Natural killer cell (primary cell): ENCODE data around the gene CYTH4. TPM values are rescaled to one million over a fixed set of nuclear protein-coding genes. Genes with fewer than 3 reads are reported as not detected.

Experiments
- ATAC-seq, 3 donors: fragments of 150-1000 bp in 2 of 3; fragments of 200-7000 bp in 1 of 3; cut with Tn5 transposase; 1 replicate in 1 of 3; 2 replicates in 2 of 3; pipeline ENCODE4 v1.10.0; 2021; ENCODE audit warnings: mild to moderate bottlenecking in 2 of 3, moderate library complexity in 2 of 3
- DNase-seq, 2 donors: peaks; one replicate each; pipeline versions ENCODE4 v3.0.0 to v3.0.0-alpha.2; 2013 to 2021; ENCODE audit warnings: mixed read lengths in 1 of 2
- H3K27ac ChIP-seq: one replicate; pipeline ENCODE4 v1.5.1; 2013; ENCODE audit warnings: mild to moderate bottlenecking, low read length
- H3K27me3 ChIP-seq: one replicate; pipeline ENCODE4 v1.6.1; 2013; ENCODE audit warnings: low read length; ENCODE audit not compliant: control insufficient read depth, insufficient read depth
- H3K36me3 ChIP-seq: one replicate; pipeline ENCODE4 v1.6.1; 2013; ENCODE audit warnings: low read length; ENCODE audit not compliant: control insufficient read depth, insufficient read depth
- H3K4me1 ChIP-seq: one replicate; pipeline ENCODE4 v1.6.1; 2013; ENCODE audit warnings: low read length; ENCODE audit not compliant: control insufficient read depth, insufficient read depth
- H3K4me3 ChIP-seq: one replicate; pipeline ENCODE4 v1.5.1; 2013; ENCODE audit warnings: low read length
- H3K9me3 ChIP-seq: one replicate; pipeline ENCODE4 v1.6.1; 2013; ENCODE audit warnings: low read length; ENCODE audit not compliant: control insufficient read depth, insufficient read depth
- H3K27ac Mint-ChIP-seq, 2 donors: one replicate each; pipeline ENCODE4 v1.8.0; 2022; ENCODE audit warnings: mild to moderate bottlenecking in 2 of 2, mixed read lengths in 2 of 2, moderate library complexity in 1 of 2
- H3K27me3 Mint-ChIP-seq, 2 donors: one replicate each; pipeline ENCODE4 v1.8.0; 2022; ENCODE audit warnings: low read depth in 2 of 2, mixed read lengths in 2 of 2
- H3K36me3 Mint-ChIP-seq: one replicate; pipeline ENCODE4 v1.8.0; 2022; ENCODE audit warnings: mixed read lengths
- H3K4me1 Mint-ChIP-seq, 2 donors: one replicate each; pipeline ENCODE4 v1.8.0; 2022; ENCODE audit warnings: mixed read lengths in 2 of 2
- H3K4me3 Mint-ChIP-seq: one replicate; pipeline ENCODE4 v1.8.0; 2022; ENCODE audit warnings: mild to moderate bottlenecking, moderate library complexity, mixed read lengths
- H3K9me3 Mint-ChIP-seq, 2 donors: one replicate each; pipeline ENCODE4 v1.8.0; 2022; ENCODE audit warnings: mixed read lengths in 2 of 2
- WGBS: methylation state at CpG from one replicate; pipeline ENCODE4 v1.1.7; 2013; ENCODE audit warnings: missing lambda C conversion rate; ENCODE audit not compliant: insufficient coverage; 5-methylcytosine and 5-hydroxymethylcytosine counted together
- intact Hi-C: fragments of 100-400 bp; cut with micrococcal nuclease; formaldehyde crosslinking; loops from one replicate; pipeline ENCODE4 v1.14.2; 2022
- total RNA-seq, 4 donors: library from RNA; stranded (reverse); fragments of 120-200 nt in 1 of 4; gene quantifications; one replicate each; pipeline versions ENCODE4 v1.2.3 to v1.2.4, GENCODE V29; 2013 to 2022
- TF ChIP-seq, protein P1 (sequence below): fragments of 200-600 bp; IDR thresholded peaks from one replicate; pipeline ENCODE4 v1.8.0; 2022; ENCODE audit warnings: antibody characterized with exemption

The CYTH4 gene
- total RNA-seq, 3 donors from 2014 or later (not counting 1 experiment from before 2014, with no cell fraction given) = 219 to 260 (median 249) TPM

DNA sequence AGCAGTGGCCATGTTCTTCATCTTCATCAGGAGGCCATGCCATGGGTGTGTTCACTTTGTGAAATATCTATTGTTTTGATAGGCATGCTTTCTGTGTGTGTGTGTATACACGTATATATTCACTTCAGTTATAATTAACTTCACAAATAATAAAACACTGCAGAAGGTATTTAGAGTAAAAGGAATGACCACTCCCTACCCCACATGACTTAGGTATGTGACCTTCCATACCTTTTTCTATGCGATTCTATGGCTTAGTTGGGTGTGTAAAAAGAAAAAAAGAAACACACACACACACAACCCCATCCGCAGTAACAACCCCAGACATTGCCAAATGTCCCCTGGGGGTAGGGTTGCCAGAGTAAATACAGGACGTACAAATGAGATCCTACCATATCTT, 72.0 kb downstream of the CYTH4 start:
- Histone ChIP-seq H3K27me3 (no peaks in the 10 kb centered on the region), H3K9me3 (no peaks in the 10 kb centered on the region), H3K4me3 (no peak overlapping the region), H3K4me1 (no peaks in the 10 kb centered on the region), H3K27ac (no peak overlapping the region), H3K36me3 (no peaks in the 10 kb centered on the region)
- no peaks in the 10 kb centered on the region for H3K9me3 Mint-ChIP-seq
- intact Hi-C loops = no loop called here
- ATAC-seq (no peak), DNase-seq (no peak)
- H3K27me3 Mint-ChIP-seq = no peaks in the 10 kb centered on the region
- no peaks in the 10 kb centered on the region for H3K36me3 Mint-ChIP-seq
- H3K4me1 Mint-ChIP-seq = peaks cover 0 to 6% of the 10 kb centered on the region in 2 donors
- no CpG with 5 or more reads among the region's 4 CpGs for WGBS
- TF ChIP-seq, protein P1, sequence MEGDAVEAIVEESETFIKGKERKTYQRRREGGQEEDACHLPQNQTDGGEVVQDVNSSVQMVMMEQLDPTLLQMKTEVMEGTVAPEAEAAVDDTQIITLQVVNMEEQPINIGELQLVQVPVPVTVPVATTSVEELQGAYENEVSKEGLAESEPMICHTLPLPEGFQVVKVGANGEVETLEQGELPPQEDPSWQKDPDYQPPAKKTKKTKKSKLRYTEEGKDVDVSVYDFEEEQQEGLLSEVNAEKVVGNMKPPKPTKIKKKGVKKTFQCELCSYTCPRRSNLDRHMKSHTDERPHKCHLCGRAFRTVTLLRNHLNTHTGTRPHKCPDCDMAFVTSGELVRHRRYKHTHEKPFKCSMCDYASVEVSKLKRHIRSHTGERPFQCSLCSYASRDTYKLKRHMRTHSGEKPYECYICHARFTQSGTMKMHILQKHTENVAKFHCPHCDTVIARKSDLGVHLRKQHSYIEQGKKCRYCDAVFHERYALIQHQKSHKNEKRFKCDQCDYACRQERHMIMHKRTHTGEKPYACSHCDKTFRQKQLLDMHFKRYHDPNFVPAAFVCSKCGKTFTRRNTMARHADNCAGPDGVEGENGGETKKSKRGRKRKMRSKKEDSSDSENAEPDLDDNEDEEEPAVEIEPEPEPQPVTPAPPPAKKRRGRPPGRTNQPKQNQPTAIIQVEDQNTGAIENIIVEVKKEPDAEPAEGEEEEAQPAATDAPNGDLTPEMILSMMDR = no peak
- H3K4me3 Mint-ChIP-seq = no peak overlapping the region
- no peak overlapping the region for H3K27ac Mint-ChIP-seq

DNA sequence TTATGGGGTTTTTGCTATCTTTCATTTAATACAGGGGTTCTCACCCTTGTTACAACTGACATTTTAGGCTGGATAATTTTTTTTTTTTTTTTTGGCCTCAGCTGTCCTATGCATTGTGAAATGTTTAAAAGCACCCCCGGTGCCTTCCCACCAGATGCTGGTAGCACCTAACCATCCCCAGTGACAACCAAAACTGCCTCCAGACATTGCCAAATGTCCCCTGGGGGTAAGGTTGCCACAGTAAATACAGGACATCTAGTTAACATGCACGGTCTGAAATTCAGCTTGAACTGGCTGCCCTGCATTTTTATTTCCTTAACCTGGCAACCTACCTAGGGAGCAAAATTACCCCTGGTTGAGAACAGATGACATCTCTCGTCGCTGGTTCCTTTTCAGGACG, 72.4 kb downstream of the CYTH4 start:
- H3K27ac ChIP-seq = no peak overlapping the region
- ATAC-seq (no peak), DNase-seq (no peak)
- intact Hi-C loops = no loop called here
- Mint-ChIP-seq H3K9me3 (no peaks in the 10 kb centered on the region), H3K4me1 (peaks cover 0 to 6% of the 10 kb centered on the region in 2 donors), H3K27me3 (no peaks in the 10 kb centered on the region), H3K27ac (no peak overlapping the region), H3K4me3 (no peak overlapping the region), H3K36me3 (no peaks in the 10 kb centered on the region)
- H3K4me3 ChIP-seq = no peak overlapping the region
- no peaks in the 10 kb centered on the region for H3K27me3 ChIP-seq
- no peaks in the 10 kb centered on the region for H3K36me3 ChIP-seq
- H3K4me1 ChIP-seq = no peaks in the 10 kb centered on the region
- TF ChIP-seq, protein P1 = no peak
- WGBS = 85% methylated on average over 5 of the region's 5 CpGs
- H3K9me3 ChIP-seq = no peaks in the 10 kb centered on the region

DNA sequence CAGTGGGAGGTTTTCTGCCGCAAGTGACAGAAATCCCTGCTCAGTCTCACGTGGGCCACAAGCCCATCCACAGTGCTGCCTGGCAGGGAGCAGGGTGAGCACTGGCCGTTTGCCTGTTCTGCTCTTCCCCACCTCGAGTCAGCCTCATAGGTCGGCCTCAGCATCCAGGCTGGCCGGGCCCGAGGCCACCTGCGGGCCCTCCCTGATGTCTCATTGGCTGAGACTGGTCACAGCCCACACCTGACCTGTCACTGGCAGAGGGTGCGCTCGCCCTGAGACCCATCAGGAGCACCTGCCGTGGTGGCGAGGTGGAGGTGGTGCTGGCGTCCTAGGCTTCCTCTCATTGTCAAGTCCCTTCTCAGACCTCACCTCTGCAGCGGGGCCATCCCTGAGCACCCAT, 72.9 kb downstream of the CYTH4 start:
- TF ChIP-seq, protein P1 = no peak
- WGBS = 86% methylated on average over 14 of the region's 14 CpGs
- no peaks in the 10 kb centered on the region for H3K36me3 ChIP-seq
- no peaks in the 10 kb centered on the region for H3K27me3 ChIP-seq
- H3K9me3 Mint-ChIP-seq = no peaks in the 10 kb centered on the region
- H3K27ac Mint-ChIP-seq = no peak overlapping the region
- no peaks in the 10 kb centered on the region for H3K9me3 ChIP-seq
- intact Hi-C loops = no loop called here
- DNase-seq = no peak
- H3K4me1 Mint-ChIP-seq = peaks cover 0 to 6% of the 10 kb centered on the region in 2 donors
- H3K4me1 ChIP-seq = no peaks in the 10 kb centered on the region
- H3K27me3 Mint-ChIP-seq = no peaks in the 10 kb centered on the region
- H3K4me3 Mint-ChIP-seq = no peak overlapping the region
- no peak for ATAC-seq
- no peak overlapping the region for H3K4me3 ChIP-seq
- H3K36me3 Mint-ChIP-seq = no peaks in the 10 kb centered on the region
- no peak overlapping the region for H3K27ac ChIP-seq

DNA sequence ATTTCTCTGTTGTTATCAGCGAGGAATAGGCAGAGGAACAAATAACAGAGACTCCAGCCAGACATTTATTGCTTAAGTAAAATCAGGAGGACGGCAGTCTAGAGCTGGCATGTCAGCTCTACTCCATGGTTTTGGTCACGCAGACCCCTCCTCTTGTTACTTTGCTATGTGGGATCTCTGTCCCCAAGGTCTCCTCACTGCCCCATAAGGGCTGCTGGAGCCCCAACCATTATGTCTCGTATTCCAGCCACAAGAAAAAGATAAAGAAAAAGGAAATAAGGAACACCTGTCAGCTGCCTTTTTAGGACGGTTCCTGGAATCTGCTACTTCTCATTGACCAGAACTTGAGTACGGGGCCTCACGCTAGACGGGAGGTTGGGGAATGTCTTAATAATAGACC, 74.6 kb downstream of the CYTH4 start:
- Mint-ChIP-seq H3K27ac (no peak overlapping the region), H3K9me3 (no peaks in the 10 kb centered on the region), H3K36me3 (no peaks in the 10 kb centered on the region), H3K4me3 (no peak overlapping the region), H3K27me3 (no peaks in the 10 kb centered on the region), H3K4me1 (peaks cover 0 to 11% of the 10 kb centered on the region in 2 donors)
- ATAC-seq = no peak
- DNase-seq = no peak
- TF ChIP-seq, protein P1 = no peak
- Histone ChIP-seq H3K27me3 (no peaks in the 10 kb centered on the region), H3K4me3 (no peak overlapping the region), H3K27ac (no peak overlapping the region), H3K36me3 (no peaks in the 10 kb centered on the region), H3K4me1 (no peaks in the 10 kb centered on the region), H3K9me3 (no peaks in the 10 kb centered on the region)
- intact Hi-C loops = no loop called here
- WGBS = 95% methylated on average over 8 of the region's 8 CpGs
